ENCODE results near the gene EIF4H. TPM values are rescaled to one million over a fixed set of nuclear protein-coding genes. Genes with fewer than 3 reads are reported as not detected.
A peak's percentile ranks its signal among the peaks of the same experiment; 100 is the strongest.

The EIF4H gene
- total RNA-seq, 2 donors from 2014 or later, result 175 to 203 TPM

GRCh38 chr7:74149071-74149470, 25.1 kb upstream of the EIF4H start:
- Histone ChIP-seq H3K4me1 (no peaks in the 10 kb centered on the region), H3K27me3 (no peaks in the 10 kb centered on the region), H3K4me3 (no peak overlapping the region), H3K9me3 (no peaks in the 10 kb centered on the region), H3K27ac (no peak overlapping the region), H3K36me3 (no peaks in the 10 kb centered on the region)
- DNase-seq (ENCODE audit: low spot score), result no peak
- TF ChIP-seq CTCF (IDR thresholded peaks at IDR 0.05), result no peak

GRCh38 chr7:74149603-74150002, 24.6 kb upstream of the EIF4H start:
- H3K9me3 ChIP-seq, result no peaks in the 10 kb centered on the region
- no peak for TF ChIP-seq CTCF (IDR thresholded peaks at IDR 0.05)
- no peak overlapping the region for H3K4me3 ChIP-seq
- no peak for DNase-seq (ENCODE audit: low spot score)
- no peak overlapping the region for H3K27ac ChIP-seq
- H3K4me1 ChIP-seq, result no peaks in the 10 kb centered on the region
- H3K27me3 ChIP-seq, result no peaks in the 10 kb centered on the region
- H3K36me3 ChIP-seq, result no peaks in the 10 kb centered on the region

- no peaks in the 10 kb centered on the region for H3K4me1 ChIP-seq
- H3K27me3 ChIP-seq, result no peaks in the 10 kb centered on the region
- no peak overlapping the region for H3K4me3 ChIP-seq
- H3K27ac ChIP-seq, result no peak overlapping the region
- TF ChIP-seq CTCF (IDR thresholded peaks at IDR 0.05), result no peak
- DNase-seq (ENCODE audit: low spot score), result no peak
- H3K9me3 ChIP-seq, result no peaks in the 10 kb centered on the region
- H3K36me3 ChIP-seq, result no peaks in the 10 kb centered on the region
Measured at GRCh38 chr7:74153736-74154135, 20.4 kb upstream of the EIF4H start.

GRCh38 chr7:74155810-74156395, 18.3 kb upstream of the EIF4H start:
- Histone ChIP-seq H3K9me3 (no peaks in the 10 kb centered on the region), H3K27me3 (no peaks in the 10 kb centered on the region), H3K36me3 (no peaks in the 10 kb centered on the region), H3K4me1 (no peaks in the 10 kb centered on the region), H3K4me3 (no peak overlapping the region), H3K27ac (no peak overlapping the region)
- TF ChIP-seq CTCF (IDR thresholded peaks at IDR 0.05), result no peak
- DNase-seq (ENCODE audit: low spot score), result no peak

- DNase-seq (ENCODE audit: low spot score), result no peak
- Histone ChIP-seq H3K27me3 (no peaks in the 10 kb centered on the region), H3K4me1 (no peaks in the 10 kb centered on the region), H3K27ac (no peak overlapping the region), H3K36me3 (no peaks in the 10 kb centered on the region), H3K9me3 (no peaks in the 10 kb centered on the region), H3K4me3 (no peak overlapping the region)
- TF ChIP-seq CTCF (IDR thresholded peaks at IDR 0.05), result no peak
Measured at GRCh38 chr7:74157605-74158004, 16.6 kb upstream of the EIF4H start.

- no peaks in the 10 kb centered on the region for H3K27me3 ChIP-seq
- no peaks in the 10 kb centered on the region for H3K36me3 ChIP-seq
- no peak overlapping the region for H3K4me3 ChIP-seq
- DNase-seq (ENCODE audit: low spot score), result no peak
- no peak overlapping the region for H3K27ac ChIP-seq
- TF ChIP-seq CTCF (IDR thresholded peaks at IDR 0.05), result peak in 1 of 2 donors; percentile 18
- no peaks in the 10 kb centered on the region for H3K4me1 ChIP-seq
- H3K9me3 ChIP-seq, result no peaks in the 10 kb centered on the region
Measured at GRCh38 chr7:74164985-74165456, 9.1 kb upstream of the EIF4H start.
